Activated CD4-positive, CD25-positive, alpha-beta regulatory T cell treated with anti-CD3 and anti-CD28 coated beads, Interleukin-2, amount 50 U/mL, for 72 hours (primary cell): ENCODE results near the gene DNASE1L1.

Experiments used
- DNase-seq: peaks from one replicate; pipeline ENCODE4 v3.0.0; 2021

Gene DNASE1L1

GRCh38 chrX:154365997-154366665 is 42.9 kb downstream of the DNASE1L1 start:
- DNase-seq = no peak

DNA sequence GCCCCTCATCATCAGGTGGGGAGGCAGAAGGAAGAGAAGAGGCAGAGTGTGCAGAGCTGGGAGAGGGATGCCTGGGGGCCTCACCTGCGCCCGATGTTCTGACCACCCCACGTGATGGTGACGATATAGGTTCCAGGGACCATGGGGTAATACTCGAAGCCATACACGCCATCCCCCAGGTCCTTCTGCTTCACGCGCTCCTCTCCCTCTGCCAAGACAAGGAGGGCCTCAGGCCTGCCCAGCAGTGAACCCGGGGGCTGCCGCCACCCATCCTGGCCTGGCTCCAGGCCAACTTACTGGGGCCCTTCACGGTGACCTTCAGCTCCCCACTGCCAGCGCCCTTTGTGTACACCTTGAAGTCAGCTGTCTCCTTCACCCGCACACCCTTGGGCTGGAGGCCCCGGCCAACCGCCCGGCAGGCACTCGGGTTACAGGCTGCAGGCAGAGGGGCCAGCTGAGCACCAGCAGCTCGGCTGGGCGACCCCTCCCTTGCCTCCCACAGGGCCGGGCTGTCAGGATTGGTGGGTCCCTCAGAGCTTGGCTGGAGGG is 43.9 kb downstream of the DNASE1L1 start:
- no peak for DNase-seq

GRCh38 chrX:154363706-154364439 is 45.2 kb downstream of the DNASE1L1 start:
- DNase-seq = no peak

- no peak for DNase-seq
Measured at GRCh38 chrX:154362085-154362742, 46.8 kb downstream of the DNASE1L1 start.

GRCh38 chrX:154360155-154360713 is 48.8 kb downstream of the DNASE1L1 start:
- DNase-seq = no peak

DNA sequence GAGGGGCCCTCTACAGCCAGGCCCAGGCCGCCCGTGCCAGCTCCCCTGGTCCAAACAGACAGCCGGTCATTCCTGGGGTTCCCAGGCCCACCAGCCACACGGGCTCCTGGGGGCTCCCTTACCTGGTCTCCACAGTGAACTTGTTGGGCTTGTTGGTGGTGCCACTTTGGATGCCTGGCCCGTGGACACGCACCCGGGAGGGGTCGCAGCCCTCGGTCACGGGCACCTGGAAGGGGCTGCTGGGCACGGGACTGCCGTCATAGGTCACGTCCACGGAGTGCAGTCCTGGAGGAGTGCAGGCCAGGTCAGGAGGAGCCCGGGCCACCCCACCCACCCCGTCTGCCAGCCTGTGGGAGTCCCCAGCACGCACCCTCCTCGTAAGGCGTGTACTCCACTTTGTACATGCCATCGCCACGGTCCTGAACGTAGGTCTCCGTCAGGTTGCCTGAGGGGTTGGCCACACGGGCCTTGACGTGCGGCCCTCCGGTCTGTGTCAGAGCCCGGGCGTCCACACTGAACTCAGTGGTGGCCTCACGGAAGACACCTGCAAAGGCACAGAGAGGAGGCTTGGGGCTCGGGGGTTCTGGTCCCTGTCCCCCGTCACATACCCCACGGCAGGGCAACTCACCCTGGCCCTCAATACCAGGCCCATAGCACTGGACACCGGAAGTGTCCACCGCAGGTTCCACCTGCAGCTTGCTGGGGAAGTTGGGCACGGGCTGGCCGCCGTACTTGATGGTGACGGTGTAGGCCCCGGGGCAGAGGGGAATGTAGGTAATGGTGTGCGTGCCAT is 49.5 kb downstream of the DNASE1L1 start:
- DNase-seq = no peak

GRCh38 chrX:154358829-154359228 is 50.2 kb downstream of the DNASE1L1 start:
- DNase-seq = no peak

GRCh38 chrX:154358011-154358410 is 51.0 kb downstream of the DNASE1L1 start:
- DNase-seq = no peak

- DNase-seq = no peak
Measured at GRCh38 chrX:154357205-154357604, 51.8 kb downstream of the DNASE1L1 start.

- no peak for DNase-seq
Measured at GRCh38 chrX:154356596-154356995, 52.5 kb downstream of the DNASE1L1 start.

GRCh38 chrX:154355776-154356140 is 53.3 kb downstream of the DNASE1L1 start:
- no peak for DNase-seq

- no peak for DNase-seq
Measured at GRCh38 chrX:154355094-154355775, 53.8 kb downstream of the DNASE1L1 start.

DNA sequence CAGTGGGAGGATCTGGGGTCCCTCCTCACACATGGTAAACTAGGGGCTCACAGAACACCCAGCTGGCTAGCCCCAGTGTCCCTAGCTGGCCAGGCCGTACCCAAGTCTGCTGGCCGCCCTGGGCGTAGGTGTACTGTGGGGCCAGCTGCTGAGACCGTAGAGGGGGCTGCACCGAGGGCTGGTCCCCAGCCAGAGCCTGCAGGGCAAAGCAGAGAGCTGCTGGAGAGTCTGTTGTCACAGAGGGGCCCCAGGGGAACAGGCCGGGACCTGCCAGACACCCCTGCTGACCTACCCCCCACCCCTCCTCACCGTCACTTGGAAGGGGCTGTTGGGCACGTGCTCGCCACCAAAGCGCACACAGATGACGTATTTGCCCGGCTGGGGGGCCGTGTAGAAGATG is 54.5 kb downstream of the DNASE1L1 start:
- DNase-seq = no peak

DNA sequence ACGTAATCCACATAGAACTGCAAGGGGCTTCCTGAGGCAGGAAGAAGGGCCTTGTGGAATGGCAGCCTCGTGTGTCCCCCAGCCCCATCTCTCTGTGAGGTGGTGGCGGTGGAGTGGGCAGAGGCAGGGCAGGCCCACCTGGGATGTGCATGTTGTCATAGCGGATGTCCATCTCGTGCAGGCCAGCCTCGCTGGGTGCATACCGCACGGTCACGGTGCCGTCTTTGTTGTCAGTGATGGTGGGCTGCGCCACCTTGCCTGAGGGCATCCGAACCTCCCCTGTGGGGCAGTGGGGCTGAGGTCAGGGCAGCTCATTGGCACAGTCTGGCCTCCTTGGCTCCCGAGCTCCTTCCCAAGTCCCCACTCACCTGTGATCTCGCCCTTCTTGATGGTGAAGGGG is 55.0 kb downstream of the DNASE1L1 start:
- no peak for DNase-seq

DNA sequence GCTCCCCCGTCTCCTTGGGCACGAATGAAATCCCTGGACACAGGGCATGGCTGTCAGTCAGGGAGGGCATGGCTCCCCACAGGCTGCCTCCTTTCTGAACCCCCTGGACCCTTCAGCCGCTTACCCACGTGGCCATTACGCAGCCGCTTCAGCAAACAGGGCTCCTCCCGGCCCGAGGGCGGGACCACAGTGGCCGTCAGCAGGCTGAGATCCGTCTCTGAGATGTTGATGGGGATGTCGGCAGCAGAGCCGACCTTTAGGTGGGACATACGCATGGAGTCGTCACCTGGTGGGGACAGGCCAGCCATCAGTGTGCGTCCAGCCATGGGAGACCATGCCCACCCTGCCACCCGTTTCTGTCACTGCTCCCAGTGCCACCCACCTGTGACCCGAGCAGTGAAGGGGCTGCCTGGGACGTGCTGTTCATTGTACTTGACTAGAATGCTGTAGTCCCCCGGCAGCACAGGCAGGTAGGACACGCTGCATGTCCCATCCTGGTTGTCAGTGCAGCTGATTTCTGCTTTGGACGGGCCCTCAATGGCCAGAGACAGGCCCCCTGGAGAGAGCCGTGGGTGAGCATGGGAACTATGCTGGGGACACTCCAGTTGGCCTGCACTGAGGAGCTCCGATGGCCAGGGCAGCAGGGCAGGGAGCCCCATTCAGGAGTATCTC is 55.7 kb downstream of the DNASE1L1 start:
- no peak for DNase-seq

GRCh38 chrX:154352466-154352865 is 56.6 kb downstream of the DNASE1L1 start:
- no peak for DNase-seq

- no peak for DNase-seq
Measured at GRCh38 chrX:154352012-154352401, 57.0 kb downstream of the DNASE1L1 start.
